Vagina (tissue), 2 donors: ENCODE data around the gene PTRHD1.

Source experiments
- POLR2A ChIP-seq, 2 donors: fragments of 450-650 bp; IDR thresholded peaks; one replicate each; pipeline ENCODE4 v1.6.1; 2017; ENCODE audit warnings: antibody characterized with exemption in 2 of 2, mild to moderate bottlenecking in 2 of 2, moderate library complexity in 2 of 2
- TF ChIP-seq, protein P1 (sequence below), 3 experiments: fragments of 450-650 bp in 2 of 3; fragments of 200-600 bp in 1 of 3; sonication (generic) in 1 of 3; IDR thresholded peaks; one replicate each; pipeline ENCODE4 v1.5.1; 2017 to 2019; ENCODE audit warnings: antibody characterized with exemption in 3 of 3, mild to moderate bottlenecking in 2 of 3, moderate library complexity in 2 of 3

DNA sequence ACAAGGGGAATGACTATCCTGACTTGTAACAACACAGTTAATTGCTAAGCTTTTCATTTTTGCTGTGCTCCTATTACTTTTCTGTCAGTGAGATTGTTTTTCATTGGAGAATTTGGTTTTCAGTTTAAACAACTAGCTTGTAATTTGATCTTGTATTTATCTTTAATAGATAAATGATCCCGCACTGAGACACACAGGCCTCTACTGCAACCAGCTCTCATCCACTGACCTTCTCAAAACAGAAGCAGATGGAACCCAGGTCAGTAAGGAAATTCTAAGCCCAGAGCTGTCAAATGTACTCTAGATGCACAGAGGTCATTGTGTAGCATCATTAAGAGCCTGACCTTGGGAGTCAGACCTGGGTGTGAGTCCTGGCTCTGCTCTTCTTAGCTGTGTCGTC is 30.7 kb downstream of the PTRHD1 start:
- TF ChIP-seq POLR2A (IDR thresholded peaks at IDR 0.05) = no peak
- TF ChIP-seq, protein P1, sequence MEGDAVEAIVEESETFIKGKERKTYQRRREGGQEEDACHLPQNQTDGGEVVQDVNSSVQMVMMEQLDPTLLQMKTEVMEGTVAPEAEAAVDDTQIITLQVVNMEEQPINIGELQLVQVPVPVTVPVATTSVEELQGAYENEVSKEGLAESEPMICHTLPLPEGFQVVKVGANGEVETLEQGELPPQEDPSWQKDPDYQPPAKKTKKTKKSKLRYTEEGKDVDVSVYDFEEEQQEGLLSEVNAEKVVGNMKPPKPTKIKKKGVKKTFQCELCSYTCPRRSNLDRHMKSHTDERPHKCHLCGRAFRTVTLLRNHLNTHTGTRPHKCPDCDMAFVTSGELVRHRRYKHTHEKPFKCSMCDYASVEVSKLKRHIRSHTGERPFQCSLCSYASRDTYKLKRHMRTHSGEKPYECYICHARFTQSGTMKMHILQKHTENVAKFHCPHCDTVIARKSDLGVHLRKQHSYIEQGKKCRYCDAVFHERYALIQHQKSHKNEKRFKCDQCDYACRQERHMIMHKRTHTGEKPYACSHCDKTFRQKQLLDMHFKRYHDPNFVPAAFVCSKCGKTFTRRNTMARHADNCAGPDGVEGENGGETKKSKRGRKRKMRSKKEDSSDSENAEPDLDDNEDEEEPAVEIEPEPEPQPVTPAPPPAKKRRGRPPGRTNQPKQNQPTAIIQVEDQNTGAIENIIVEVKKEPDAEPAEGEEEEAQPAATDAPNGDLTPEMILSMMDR (IDR thresholded peaks at IDR 0.05) = no peak
